Endothelial cell (in vitro differentiated cells): ENCODE data around the gene COL15A1. TPM values are rescaled to one million over a fixed set of nuclear protein-coding genes. Genes with fewer than 3 reads are reported as not detected.

Experiments used
- DNase-seq: peaks from one replicate; pipeline ENCODE4 v3.0.0; 2021; ENCODE audit warnings: low spot score
- H3K27ac Mint-ChIP-seq: one replicate; pipeline ENCODE4 v1.8.0; 2021; ENCODE audit warnings: mixed read lengths, inconsistent platforms; ENCODE audit not compliant: unreplicated experiment
- H3K27me3 Mint-ChIP-seq: one replicate; pipeline ENCODE4 v1.8.0; 2021; ENCODE audit warnings: mild to moderate bottlenecking, moderate library complexity, mixed read lengths, inconsistent platforms; ENCODE audit not compliant: unreplicated experiment
- H3K36me3 Mint-ChIP-seq: one replicate; pipeline ENCODE4 v1.8.0; 2021; ENCODE audit warnings: mild to moderate bottlenecking, low read depth, mixed read lengths, inconsistent platforms; ENCODE audit not compliant: unreplicated experiment
- H3K4me1 Mint-ChIP-seq: one replicate; pipeline ENCODE4 v1.8.0; 2021; ENCODE audit warnings: mild to moderate bottlenecking, mixed read lengths, inconsistent platforms; ENCODE audit not compliant: unreplicated experiment
- H3K4me3 Mint-ChIP-seq: one replicate; pipeline ENCODE4 v1.8.0; 2021; ENCODE audit warnings: mild to moderate bottlenecking, mixed read lengths, inconsistent platforms; ENCODE audit not compliant: unreplicated experiment
- H3K9me3 Mint-ChIP-seq: one replicate; pipeline ENCODE4 v1.8.0; 2021; ENCODE audit warnings: mixed read lengths, inconsistent platforms; ENCODE audit not compliant: unreplicated experiment
- CTCF ChIP-seq: fragments of 200-600 bp; sonication (generic); IDR thresholded peaks from one replicate; pipeline ENCODE4 v1.5.0; 2021; ENCODE audit warnings: antibody characterized with exemption; ENCODE audit not compliant: unreplicated experiment
- total RNA-seq: library from RNA; stranded (reverse); fragmentation: NEBNext Ultra II Directional; extraction: Animal tissue kit (Norgen Biotek cat#: 25700); gene quantifications from one replicate; pipeline ENCODE4 v1.2.1, GENCODE V29; 2021; ENCODE audit not compliant: unreplicated experiment

Gene COL15A1
- total RNA-seq, 1 donor from 2014 or later, result 24.0 TPM

GRCh38 chr9:98962861-98963260, 19.2 kb downstream of the COL15A1 start:
- Mint-ChIP-seq H3K27ac (no peak overlapping the region), H3K4me3 (no peak overlapping the region), H3K27me3 (peaks cover 2% of the 10 kb centered on the region), H3K4me1 (no peaks in the 10 kb centered on the region), H3K36me3 (peaks cover 8% of the 10 kb centered on the region), H3K9me3 (no peaks in the 10 kb centered on the region)
- no peak for TF ChIP-seq CTCF
- no peak for DNase-seq

- H3K27me3 Mint-ChIP-seq, result peaks cover 2% of the 10 kb centered on the region
- DNase-seq, result no peak
- H3K4me3 Mint-ChIP-seq, result no peak overlapping the region
- no peak overlapping the region for H3K27ac Mint-ChIP-seq
- H3K4me1 Mint-ChIP-seq, result peaks cover 2% of the 10 kb centered on the region
- no peak for TF ChIP-seq CTCF
- peaks cover 4% of the 10 kb centered on the region for H3K36me3 Mint-ChIP-seq
- H3K9me3 Mint-ChIP-seq, result no peaks in the 10 kb centered on the region
Measured at GRCh38 chr9:98964201-98964600, 20.5 kb downstream of the COL15A1 start.

GRCh38 chr9:98964911-98965336, 21.2 kb downstream of the COL15A1 start:
- no peak for DNase-seq
- H3K9me3 Mint-ChIP-seq, result no peaks in the 10 kb centered on the region
- no peak overlapping the region for H3K27ac Mint-ChIP-seq
- peaks cover 2% of the 10 kb centered on the region for H3K4me1 Mint-ChIP-seq
- no peak overlapping the region for H3K4me3 Mint-ChIP-seq
- peaks cover 2% of the 10 kb centered on the region for H3K27me3 Mint-ChIP-seq
- H3K36me3 Mint-ChIP-seq, result peaks cover 4% of the 10 kb centered on the region
- no peak for TF ChIP-seq CTCF

- DNase-seq, result no peak
- Mint-ChIP-seq H3K4me3 (no peak overlapping the region), H3K9me3 (no peaks in the 10 kb centered on the region)
Measured at GRCh38 chr9:98966676-98967075, 23.0 kb downstream of the COL15A1 start.

GRCh38 chr9:98967257-98967656, 23.6 kb downstream of the COL15A1 start:
- no peak for TF ChIP-seq CTCF
- Mint-ChIP-seq H3K9me3 (no peaks in the 10 kb centered on the region), H3K27me3 (peaks cover 2% of the 10 kb centered on the region), H3K4me3 (no peak overlapping the region), H3K27ac (no peak overlapping the region), H3K36me3 (peaks cover 4% of the 10 kb centered on the region), H3K4me1 (peaks cover 17% of the 10 kb centered on the region)
- DNase-seq, result no peak

More at GRCh38 chr9:98966676-98967075, 23.0 kb downstream of the COL15A1 start:
- Mint-ChIP-seq H3K4me1 (peaks cover 15% of the 10 kb centered on the region), H3K27ac (no peak overlapping the region), H3K36me3 (peaks cover 4% of the 10 kb centered on the region), H3K27me3 (peaks cover 2% of the 10 kb centered on the region)
- TF ChIP-seq CTCF, result no peak
